GM13977 (cell line): Measurements from ENCODE around the gene KDELR3.
A peak's percentile ranks its signal among the peaks of the same experiment; 100 is the strongest.

Source experiments
- DNase-seq: peaks from one replicate; pipeline ENCODE4 v3.0.0; 2012; ENCODE audit warnings: low spot score
- CTCF ChIP-seq: IDR thresholded peaks from 2 replicates; pipeline ENCODE4 v1.5.1; 2012; ENCODE audit warnings: mild to moderate bottlenecking, control low read depth; ENCODE audit not compliant: insufficient read depth; ENCODE audit errors: extremely low read depth, missing control alignments
- in situ Hi-C: fragments of 300-500 bp; cut with MboI; formaldehyde crosslinking; loops from one replicate; pipeline ENCODE4 v1.12.0; 2022; ENCODE audit warnings: low sequenced_read_pairs, low pct_unique_long_range_greater_than_20kb, mixed read lengths, inconsistent platforms; ENCODE audit not compliant: unreplicated experiment

KDELR3 gene

GRCh38 chr22:38451404-38451803 is 16.5 kb upstream of the KDELR3 start:
- in situ Hi-C loops, result no loop called here
- TF ChIP-seq CTCF, result no peak
- no peak for DNase-seq

- TF ChIP-seq CTCF, result no peak
- in situ Hi-C loops, result no loop called here
- no peak for DNase-seq
Measured at GRCh38 chr22:38451864-38452263, 16.0 kb upstream of the KDELR3 start.

- no peak for TF ChIP-seq CTCF
- in situ Hi-C loops, result no loop called here
- DNase-seq, result no peak
Measured at GRCh38 chr22:38452373-38453065, 15.4 kb upstream of the KDELR3 start.

- in situ Hi-C loops, result no loop called here
- no peak for TF ChIP-seq CTCF
- no peak for DNase-seq
Measured at GRCh38 chr22:38453066-38453672, 14.7 kb upstream of the KDELR3 start.

- TF ChIP-seq CTCF, result no peak
- no peak for DNase-seq
- in situ Hi-C loops, result no loop called here
Measured at GRCh38 chr22:38453996-38454352, 13.9 kb upstream of the KDELR3 start.

GRCh38 chr22:38454353-38455075 is 13.4 kb upstream of the KDELR3 start:
- in situ Hi-C loops, result no loop called here
- DNase-seq, result peak; percentile 70
- TF ChIP-seq CTCF, result no peak
